ENCODE measurements around the gene UTS2R. TPM values are rescaled to one million over a fixed set of nuclear protein-coding genes. Genes with fewer than 3 reads are reported as not detected.
"Not testable (repeated sequence)": the region's sequence is repeated elsewhere in the genome, so short reads cannot be mapped to it uniquely, and the experiment has no call there.

The UTS2R gene
- total RNA-seq, 1 experiment from 2014 or later: 0.46 TPM

GRCh38 chr17:82381703-82382009, 10.1 kb downstream of the UTS2R start:
- POLR2A ChIA-PET; H3K36me3 Mint-ChIP-seq; DNase-seq (ENCODE audit: low spot score); ATAC-seq; H3K27ac Mint-ChIP-seq; H3K27me3 Mint-ChIP-seq (ENCODE audit: low read depth); H3K9me3 Mint-ChIP-seq; H3K4me1 Mint-ChIP-seq; H3K4me3 Mint-ChIP-seq: not testable (repeated sequence)
- CTCF ChIA-PET: interaction anchor here (0.7 kb wide), 1 partner anchor 317 kb away, joined by 4 read pairs; the partner anchor contains the start of gene RAB40B

- H3K9me3 Mint-ChIP-seq; H3K4me1 Mint-ChIP-seq; H3K36me3 Mint-ChIP-seq; DNase-seq (ENCODE audit: low spot score); H3K27ac Mint-ChIP-seq; POLR2A ChIA-PET; ATAC-seq; CTCF ChIA-PET; H3K27me3 Mint-ChIP-seq (ENCODE audit: low read depth); H3K4me3 Mint-ChIP-seq: not testable (repeated sequence)
- 0 out of 2 replicates have a peak, but pooled peaks have one; percentile 62 for TF ChIP-seq ZNF121 (CRISPR knock-in tag; IDR thresholded peaks at IDR 0.05)
Measured at GRCh38 chr17:82382220-82382932, 10.8 kb downstream of the UTS2R start.

GRCh38 chr17:82382933-82383255, 11.3 kb downstream of the UTS2R start:
- H3K27me3 Mint-ChIP-seq (ENCODE audit: low read depth): peaks cover 5% of the 10 kb centered on the region
- no peaks in the 10 kb centered on the region for H3K36me3 Mint-ChIP-seq
- peaks cover 3% of the 10 kb centered on the region for H3K4me1 Mint-ChIP-seq
- DNase-seq (ENCODE audit: low spot score) (no peak), ATAC-seq (no peak)
- H3K27ac Mint-ChIP-seq: no peak overlapping the region
- H3K9me3 Mint-ChIP-seq: no peaks in the 10 kb centered on the region
- H3K4me3 Mint-ChIP-seq: no peak overlapping the region
- POLR2A ChIA-PET: no interaction called here
- TF ChIP-seq ZNF121 (CRISPR knock-in tag; IDR thresholded peaks at IDR 0.05) (no peak), FOXJ3 (CRISPR knock-in tag; IDR thresholded peaks at IDR 0.05; ENCODE audit: borderline replicate concordance) (no peak), GTF2I (CRISPR knock-in tag; conservative IDR thresholded peaks at IDR 0.05) (no peak), SMAD3 (CRISPR knock-in tag; IDR thresholded peaks at IDR 0.05; ENCODE audit: borderline replicate concordance) (no peak), FOXK1 (CRISPR knock-in tag; IDR thresholded peaks at IDR 0.05) (no peak), KAT7 (CRISPR knock-in tag; IDR thresholded peaks at IDR 0.05; ENCODE audit: borderline replicate concordance) (no peak), MYBL2 (CRISPR knock-in tag; IDR thresholded peaks at IDR 0.05) (no peak), ZNF232 (CRISPR knock-in tag; IDR thresholded peaks at IDR 0.05) (no peak), NR3C1 (CRISPR knock-in tag; conservative IDR thresholded peaks at IDR 0.05; ENCODE audit: low read depth) (no peak), SP1 (CRISPR knock-in tag; conservative IDR thresholded peaks at IDR 0.05) (no peak)
- TF ChIP-seq, protein P1, sequence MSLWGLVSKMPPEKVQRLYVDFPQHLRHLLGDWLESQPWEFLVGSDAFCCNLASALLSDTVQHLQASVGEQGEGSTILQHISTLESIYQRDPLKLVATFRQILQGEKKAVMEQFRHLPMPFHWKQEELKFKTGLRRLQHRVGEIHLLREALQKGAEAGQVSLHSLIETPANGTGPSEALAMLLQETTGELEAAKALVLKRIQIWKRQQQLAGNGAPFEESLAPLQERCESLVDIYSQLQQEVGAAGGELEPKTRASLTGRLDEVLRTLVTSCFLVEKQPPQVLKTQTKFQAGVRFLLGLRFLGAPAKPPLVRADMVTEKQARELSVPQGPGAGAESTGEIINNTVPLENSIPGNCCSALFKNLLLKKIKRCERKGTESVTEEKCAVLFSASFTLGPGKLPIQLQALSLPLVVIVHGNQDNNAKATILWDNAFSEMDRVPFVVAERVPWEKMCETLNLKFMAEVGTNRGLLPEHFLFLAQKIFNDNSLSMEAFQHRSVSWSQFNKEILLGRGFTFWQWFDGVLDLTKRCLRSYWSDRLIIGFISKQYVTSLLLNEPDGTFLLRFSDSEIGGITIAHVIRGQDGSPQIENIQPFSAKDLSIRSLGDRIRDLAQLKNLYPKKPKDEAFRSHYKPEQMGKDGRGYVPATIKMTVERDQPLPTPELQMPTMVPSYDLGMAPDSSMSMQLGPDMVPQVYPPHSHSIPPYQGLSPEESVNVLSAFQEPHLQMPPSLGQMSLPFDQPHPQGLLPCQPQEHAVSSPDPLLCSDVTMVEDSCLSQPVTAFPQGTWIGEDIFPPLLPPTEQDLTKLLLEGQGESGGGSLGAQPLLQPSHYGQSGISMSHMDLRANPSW (CRISPR knock-in tag; conservative IDR thresholded peaks at IDR 0.05; ENCODE audit: low read depth): no peak
- CTCF ChIA-PET: interaction anchor here (1.8 kb wide), 1 partner anchor 42 kb away, joined by 4 read pairs; no protein-coding TSS in a partner anchor

- no peaks in the 10 kb centered on the region for H3K36me3 Mint-ChIP-seq
- ATAC-seq (no peak), DNase-seq (ENCODE audit: low spot score) (no peak)
- CTCF ChIA-PET: interaction anchor here (1.8 kb wide), 1 partner anchor 41 kb away, joined by 4 read pairs; no protein-coding TSS in a partner anchor
- H3K4me3 Mint-ChIP-seq: no peak overlapping the region
- TF ChIP-seq FOXP1 (CRISPR knock-in tag; IDR thresholded peaks at IDR 0.05; ENCODE audit: borderline replicate concordance): no peak
- TF ChIP-seq, protein P2, sequence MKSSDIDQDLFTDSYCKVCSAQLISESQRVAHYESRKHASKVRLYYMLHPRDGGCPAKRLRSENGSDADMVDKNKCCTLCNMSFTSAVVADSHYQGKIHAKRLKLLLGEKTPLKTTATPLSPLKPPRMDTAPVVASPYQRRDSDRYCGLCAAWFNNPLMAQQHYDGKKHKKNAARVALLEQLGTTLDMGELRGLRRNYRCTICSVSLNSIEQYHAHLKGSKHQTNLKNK (CRISPR knock-in tag; IDR thresholded peaks at IDR 0.05): no peak
- no peak for TF ChIP-seq MXD4 (CRISPR knock-in tag; IDR thresholded peaks at IDR 0.05; ENCODE audit: borderline replicate concordance)
- no peak for TF ChIP-seq GTF2I (CRISPR knock-in tag; conservative IDR thresholded peaks at IDR 0.05)
- TF ChIP-seq JAZF1 (CRISPR knock-in tag; IDR thresholded peaks at IDR 0.05): no peak
- TF ChIP-seq ARID4B (CRISPR knock-in tag; IDR thresholded peaks at IDR 0.05; ENCODE audit: borderline replicate concordance): no peak
- TF ChIP-seq, protein P3, sequence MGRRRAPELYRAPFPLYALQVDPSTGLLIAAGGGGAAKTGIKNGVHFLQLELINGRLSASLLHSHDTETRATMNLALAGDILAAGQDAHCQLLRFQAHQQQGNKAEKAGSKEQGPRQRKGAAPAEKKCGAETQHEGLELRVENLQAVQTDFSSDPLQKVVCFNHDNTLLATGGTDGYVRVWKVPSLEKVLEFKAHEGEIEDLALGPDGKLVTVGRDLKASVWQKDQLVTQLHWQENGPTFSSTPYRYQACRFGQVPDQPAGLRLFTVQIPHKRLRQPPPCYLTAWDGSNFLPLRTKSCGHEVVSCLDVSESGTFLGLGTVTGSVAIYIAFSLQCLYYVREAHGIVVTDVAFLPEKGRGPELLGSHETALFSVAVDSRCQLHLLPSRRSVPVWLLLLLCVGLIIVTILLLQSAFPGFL (CRISPR knock-in tag; IDR thresholded peaks at IDR 0.05; ENCODE audit: borderline replicate concordance): no peak
- H3K27ac Mint-ChIP-seq: no peak overlapping the region
- H3K4me1 Mint-ChIP-seq: peaks cover 3% of the 10 kb centered on the region
- POLR2A ChIA-PET: no interaction called here
- no peaks in the 10 kb centered on the region for H3K9me3 Mint-ChIP-seq
- H3K27me3 Mint-ChIP-seq (ENCODE audit: low read depth): peaks cover 5% of the 10 kb centered on the region
Measured at GRCh38 chr17:82383411-82383810, 11.8 kb downstream of the UTS2R start.

Data from WTC11 (cell line).